HepG2 (cell line): ENCODE results near the gene PTGES3. TPM values are rescaled to one million over a fixed set of nuclear protein-coding genes. Genes with fewer than 3 reads are reported as not detected.

Source experiments
- CBFB ChIP-seq: sonication (generic); formaldehyde crosslinking; IDR thresholded peaks from 2 replicates; pipeline ENCODE4 v1.4.0; 2020; ENCODE audit warnings: missing genetic modification reagents
- CHD4 ChIP-seq: fragments of 200-600 bp; sonication (generic); IDR thresholded peaks from 2 replicates; pipeline ENCODE4 v1.7.0; 2017; ENCODE audit warnings: mild to moderate bottlenecking, low read length, borderline replicate concordance
- GLI4 ChIP-seq: sonication (generic); formaldehyde crosslinking; IDR thresholded peaks from 2 replicates; pipeline ENCODE4 v1.5.1; 2020; ENCODE audit warnings: missing genetic modification reagents, mild to moderate bottlenecking, moderate library complexity, borderline replicate concordance
- GTF3A ChIP-seq: sonication (generic); formaldehyde crosslinking; conservative IDR thresholded peaks from 2 replicates; pipeline ENCODE4 v1.4.0; 2020; ENCODE audit warnings: mild to moderate bottlenecking, missing genetic modification reagents
- HNRNPH1 ChIP-seq: fragments of 200-400 bp; formaldehyde crosslinking; optimal IDR thresholded peaks from 2 replicates; pipeline ENCODE3; 2017; ENCODE audit warnings: mild to moderate bottlenecking, low read depth, low read length
- KAT2B ChIP-seq: fragments of 150-350 bp; IDR thresholded peaks from 2 replicates; pipeline ENCODE4 v1.6.1; 2014; ENCODE audit warnings: low read depth, low read length, borderline replicate concordance
- MBNL3 ChIP-seq: fragments of 250-450 bp; sonication (Bioruptor Pico); conservative IDR thresholded peaks from 2 replicates; pipeline ENCODE4 v1.8.0; 2022; ENCODE audit warnings: mild to moderate bottlenecking, inconsistent platforms
- MLLT10 ChIP-seq: sonication (generic); formaldehyde crosslinking; IDR thresholded peaks from 2 replicates; pipeline ENCODE4 v1.4.0; 2020; ENCODE audit warnings: missing genetic modification reagents
- NFYB ChIP-seq: sonication (generic); formaldehyde crosslinking; IDR thresholded peaks from 2 replicates; pipeline ENCODE4 v1.4.0; 2020; ENCODE audit warnings: missing genetic modification reagents
- TAF15 ChIP-seq: fragments of 200-400 bp; formaldehyde crosslinking; IDR thresholded peaks from one replicate; pipeline ENCODE4 v1.6.1; 2018; ENCODE audit warnings: mild to moderate bottlenecking, low read depth, low read length; ENCODE audit not compliant: poor library complexity, severe bottlenecking
- ZBTB21 ChIP-seq: sonication (generic); formaldehyde crosslinking; IDR thresholded peaks from 2 replicates; pipeline ENCODE4 v1.4.0; 2020; ENCODE audit warnings: missing genetic modification reagents
- ZFP37 ChIP-seq: sonication (generic); formaldehyde crosslinking; IDR thresholded peaks from 2 replicates; pipeline ENCODE4 v1.4.0; 2020; ENCODE audit warnings: missing genetic modification reagents, borderline replicate concordance
- ZNF230 ChIP-seq: sonication (generic); formaldehyde crosslinking; IDR thresholded peaks from 2 replicates; pipeline ENCODE4 v1.4.0; 2020; ENCODE audit warnings: mild to moderate bottlenecking, missing genetic modification reagents
- ZNF703 ChIP-seq: sonication (generic); formaldehyde crosslinking; IDR thresholded peaks from 2 replicates; pipeline ENCODE4 v1.5.1; 2020; ENCODE audit warnings: missing genetic modification reagents, mild to moderate bottlenecking, moderate library complexity, borderline replicate concordance
- ZSCAN9 ChIP-seq: IDR thresholded peaks from 2 replicates; pipeline ENCODE4 v1.6.1; 2016; ENCODE audit warnings: borderline replicate concordance
- polyA plus RNA-seq, 8 experiments: library from polyadenylated mRNA; depleted of rRNA in 3 of 8; stranded (reverse) in 7 of 8; unstranded in 1 of 8; fragments of >200 nt; fragmentation: Illumina TruSeq in 4 of 8; extraction: Trizol in 4 of 8; gene quantifications; 2 replicates each; pipeline versions ENCODE4 v1.2.1 to v1.2.3, GENCODE V29; 2011 to 2016; ENCODE audit warnings: low read depth in 4 of 8, missing spikeins in 1 of 8, mixed read lengths in 1 of 8; ENCODE audit not compliant: insufficient read depth in 1 of 8
- total RNA-seq, 5 experiments: library from RNA; depleted of rRNA; stranded (reverse); fragments of >200 nt; fragmentation: Illumina TruSeq; extraction: Trizol; gene quantifications; 2 replicates each; pipeline ENCODE4 v1.2.3, GENCODE V29; 2016; ENCODE audit warnings: low read depth in 1 of 5
- TF ChIP-seq, protein P1 (sequence below): sonication (generic); formaldehyde crosslinking; IDR thresholded peaks from 2 replicates; pipeline ENCODE4 v1.4.0; 2020; ENCODE audit warnings: missing genetic modification reagents, mild to moderate bottlenecking, borderline replicate concordance
- TF ChIP-seq, protein P2 (sequence below): sonication (generic); formaldehyde crosslinking; IDR thresholded peaks from 2 replicates; pipeline ENCODE4 v1.5.1; 2020; ENCODE audit warnings: mild to moderate bottlenecking, missing genetic modification reagents
- TF ChIP-seq, protein P3 (sequence below): sonication (generic); formaldehyde crosslinking; IDR thresholded peaks from 2 replicates; pipeline ENCODE4 v1.4.0; 2020; ENCODE audit warnings: missing genetic modification reagents
- TF ChIP-seq, protein P4 (sequence below): IDR thresholded peaks from 2 replicates; pipeline ENCODE4 v1.6.1; 2016; ENCODE audit warnings: missing biosample characterization, missing genetic modification reagents, low read depth
- TF ChIP-seq, protein P5 (sequence below): IDR thresholded peaks from 2 replicates; pipeline ENCODE4 v1.6.1; 2016; ENCODE audit warnings: missing genetic modification reagents, missing compliant biosample characterization
- TF ChIP-seq, protein P6 (sequence below): sonication (generic); formaldehyde crosslinking; IDR thresholded peaks from 2 replicates; pipeline ENCODE4 v1.5.0; 2020; ENCODE audit warnings: mild to moderate bottlenecking, missing genetic modification reagents, moderate library complexity

PTGES3 gene
- total and polyA plus RNA-seq, 2 of the 13 experiments (the other 11 are each of a cell fraction or from before 2014, with no cell fraction given): 54.4 to 159 TPM

DNA sequence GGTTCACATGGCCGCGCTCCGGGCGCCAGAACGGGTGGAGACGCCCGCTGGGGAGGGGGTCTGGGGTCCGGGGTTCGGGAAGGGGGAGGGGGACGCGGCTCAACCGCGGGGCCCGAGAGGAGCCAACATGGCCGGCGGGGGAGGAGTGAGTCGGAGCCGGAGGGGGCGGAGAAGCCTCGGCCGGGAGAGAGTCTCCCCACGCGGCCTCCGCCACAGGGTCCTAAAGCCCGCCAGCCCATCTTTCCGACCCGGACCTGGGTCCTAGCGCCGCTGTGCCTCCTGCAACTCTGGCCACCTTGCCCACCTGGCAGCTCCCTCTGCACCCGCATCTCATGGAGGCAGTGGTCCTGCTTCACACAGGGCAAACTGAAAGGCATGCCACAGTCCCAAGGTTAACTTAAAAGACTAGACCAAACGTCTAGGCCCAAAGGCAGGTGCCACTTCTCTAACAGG is 57.9 kb downstream of the PTGES3 start, which contains the start of gene BAZ2A (continued):
- no peak; the same call in 1 of the 2 replicates for TF ChIP-seq GLI4 (CRISPR knock-in tag)
- no peak for TF ChIP-seq TAF15
- TF ChIP-seq ZFP37 (CRISPR knock-in tag): no peak
- TF ChIP-seq, protein P1, sequence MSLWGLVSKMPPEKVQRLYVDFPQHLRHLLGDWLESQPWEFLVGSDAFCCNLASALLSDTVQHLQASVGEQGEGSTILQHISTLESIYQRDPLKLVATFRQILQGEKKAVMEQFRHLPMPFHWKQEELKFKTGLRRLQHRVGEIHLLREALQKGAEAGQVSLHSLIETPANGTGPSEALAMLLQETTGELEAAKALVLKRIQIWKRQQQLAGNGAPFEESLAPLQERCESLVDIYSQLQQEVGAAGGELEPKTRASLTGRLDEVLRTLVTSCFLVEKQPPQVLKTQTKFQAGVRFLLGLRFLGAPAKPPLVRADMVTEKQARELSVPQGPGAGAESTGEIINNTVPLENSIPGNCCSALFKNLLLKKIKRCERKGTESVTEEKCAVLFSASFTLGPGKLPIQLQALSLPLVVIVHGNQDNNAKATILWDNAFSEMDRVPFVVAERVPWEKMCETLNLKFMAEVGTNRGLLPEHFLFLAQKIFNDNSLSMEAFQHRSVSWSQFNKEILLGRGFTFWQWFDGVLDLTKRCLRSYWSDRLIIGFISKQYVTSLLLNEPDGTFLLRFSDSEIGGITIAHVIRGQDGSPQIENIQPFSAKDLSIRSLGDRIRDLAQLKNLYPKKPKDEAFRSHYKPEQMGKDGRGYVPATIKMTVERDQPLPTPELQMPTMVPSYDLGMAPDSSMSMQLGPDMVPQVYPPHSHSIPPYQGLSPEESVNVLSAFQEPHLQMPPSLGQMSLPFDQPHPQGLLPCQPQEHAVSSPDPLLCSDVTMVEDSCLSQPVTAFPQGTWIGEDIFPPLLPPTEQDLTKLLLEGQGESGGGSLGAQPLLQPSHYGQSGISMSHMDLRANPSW (CRISPR knock-in tag): no peak
- TF ChIP-seq MBNL3: no peak
- no peak for TF ChIP-seq KAT2B
- no peak for TF ChIP-seq GTF3A (CRISPR knock-in tag)
- TF ChIP-seq, protein P2, sequence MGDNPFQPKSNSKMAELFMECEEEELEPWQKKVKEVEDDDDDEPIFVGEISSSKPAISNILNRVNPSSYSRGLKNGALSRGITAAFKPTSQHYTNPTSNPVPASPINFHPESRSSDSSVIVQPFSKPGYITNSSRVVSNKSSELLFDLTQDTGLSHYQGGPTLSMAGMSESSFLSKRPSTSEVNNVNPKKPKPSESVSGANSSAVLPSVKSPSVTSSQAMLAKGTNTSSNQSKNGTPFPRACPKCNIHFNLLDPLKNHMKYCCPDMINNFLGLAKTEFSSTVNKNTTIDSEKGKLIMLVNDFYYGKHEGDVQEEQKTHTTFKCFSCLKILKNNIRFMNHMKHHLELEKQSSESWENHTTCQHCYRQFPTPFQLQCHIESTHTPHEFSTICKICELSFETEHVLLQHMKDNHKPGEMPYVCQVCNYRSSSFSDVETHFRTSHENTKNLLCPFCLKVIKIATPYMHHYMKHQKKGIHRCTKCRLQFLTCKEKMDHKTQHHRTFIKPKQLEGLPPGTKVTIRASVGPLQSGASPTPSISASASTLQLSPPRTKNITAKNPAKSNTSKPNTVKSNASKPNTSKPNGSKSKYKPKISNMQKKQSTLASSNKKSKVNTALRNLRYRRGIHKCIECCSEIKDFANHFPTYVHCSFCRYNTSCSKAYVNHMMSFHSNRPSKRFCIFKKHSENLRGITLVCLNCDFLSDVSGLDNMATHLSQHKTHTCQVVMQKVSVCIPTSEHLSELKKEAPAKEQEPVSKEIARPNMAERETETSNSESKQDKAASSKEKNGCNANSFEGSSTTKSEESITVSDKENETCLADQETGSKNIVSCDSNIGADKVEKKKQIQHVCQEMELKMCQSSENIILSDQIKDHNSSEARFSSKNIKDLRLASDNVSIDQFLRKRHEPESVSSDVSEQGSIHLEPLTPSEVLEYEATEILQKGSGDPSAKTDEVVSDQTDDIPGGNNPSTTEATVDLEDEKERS (CRISPR knock-in tag): no peak
- no peak for TF ChIP-seq CHD4
- TF ChIP-seq HNRNPH1: no peak
- no peak for TF ChIP-seq MLLT10 (CRISPR knock-in tag)
- peak; percentile 88 for TF ChIP-seq CBFB (CRISPR knock-in tag)
- TF ChIP-seq NFYB: no peak; the same call in 1 of the 2 replicates
- no peak for TF ChIP-seq ZNF230 (CRISPR knock-in tag)
- TF ChIP-seq, protein P3, sequence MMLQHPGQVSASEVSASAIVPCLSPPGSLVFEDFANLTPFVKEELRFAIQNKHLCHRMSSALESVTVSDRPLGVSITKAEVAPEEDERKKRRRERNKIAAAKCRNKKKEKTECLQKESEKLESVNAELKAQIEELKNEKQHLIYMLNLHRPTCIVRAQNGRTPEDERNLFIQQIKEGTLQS (CRISPR knock-in tag): peak; percentile 60; the same call in 1 of the 2 replicates
- TF ChIP-seq ZBTB21 (CRISPR knock-in tag): no peak
- TF ChIP-seq ZSCAN9 (CRISPR knock-in tag): no peak
- no peak for TF ChIP-seq ZNF703 (CRISPR knock-in tag)
- TF ChIP-seq, protein P4, sequence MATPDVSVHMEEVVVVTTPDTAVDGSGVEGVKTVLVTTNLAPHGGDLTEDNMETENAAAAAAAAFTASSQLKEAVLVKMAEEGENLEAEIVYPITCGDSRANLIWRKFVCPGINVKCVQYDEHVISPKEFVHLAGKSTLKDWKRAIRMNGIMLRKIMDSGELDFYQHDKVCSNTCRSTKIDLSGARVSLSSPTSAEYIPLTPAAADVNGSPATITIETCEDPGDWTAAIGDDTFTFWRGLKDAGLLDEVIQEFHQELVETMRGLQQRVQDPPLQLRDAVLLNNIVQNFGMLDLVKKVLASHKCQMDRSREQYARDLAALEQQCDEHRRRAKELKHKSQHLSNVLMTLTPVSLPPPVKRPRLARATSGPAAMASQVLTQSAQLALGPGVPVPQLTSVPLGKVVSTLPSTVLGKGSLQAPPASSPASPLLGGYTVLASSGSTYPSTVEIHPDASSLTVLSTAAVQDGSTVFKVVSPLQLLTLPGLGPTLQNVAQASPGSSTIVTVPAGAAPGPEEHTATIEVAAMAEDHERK (CRISPR knock-in tag): no peak
- TF ChIP-seq, protein P5, sequence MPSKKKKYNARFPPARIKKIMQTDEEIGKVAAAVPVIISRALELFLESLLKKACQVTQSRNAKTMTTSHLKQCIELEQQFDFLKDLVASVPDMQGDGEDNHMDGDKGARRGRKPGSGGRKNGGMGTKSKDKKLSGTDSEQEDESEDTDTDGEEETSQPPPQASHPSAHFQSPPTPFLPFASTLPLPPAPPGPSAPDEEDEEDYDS (CRISPR knock-in tag): peak; percentile 20; the same call in 1 of the 2 replicates
- TF ChIP-seq, protein P6, sequence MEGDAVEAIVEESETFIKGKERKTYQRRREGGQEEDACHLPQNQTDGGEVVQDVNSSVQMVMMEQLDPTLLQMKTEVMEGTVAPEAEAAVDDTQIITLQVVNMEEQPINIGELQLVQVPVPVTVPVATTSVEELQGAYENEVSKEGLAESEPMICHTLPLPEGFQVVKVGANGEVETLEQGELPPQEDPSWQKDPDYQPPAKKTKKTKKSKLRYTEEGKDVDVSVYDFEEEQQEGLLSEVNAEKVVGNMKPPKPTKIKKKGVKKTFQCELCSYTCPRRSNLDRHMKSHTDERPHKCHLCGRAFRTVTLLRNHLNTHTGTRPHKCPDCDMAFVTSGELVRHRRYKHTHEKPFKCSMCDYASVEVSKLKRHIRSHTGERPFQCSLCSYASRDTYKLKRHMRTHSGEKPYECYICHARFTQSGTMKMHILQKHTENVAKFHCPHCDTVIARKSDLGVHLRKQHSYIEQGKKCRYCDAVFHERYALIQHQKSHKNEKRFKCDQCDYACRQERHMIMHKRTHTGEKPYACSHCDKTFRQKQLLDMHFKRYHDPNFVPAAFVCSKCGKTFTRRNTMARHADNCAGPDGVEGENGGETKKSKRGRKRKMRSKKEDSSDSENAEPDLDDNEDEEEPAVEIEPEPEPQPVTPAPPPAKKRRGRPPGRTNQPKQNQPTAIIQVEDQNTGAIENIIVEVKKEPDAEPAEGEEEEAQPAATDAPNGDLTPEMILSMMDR: no peak
